Right lobe of liver (tissue), 6 donors: Measurements from ENCODE around the gene VRK1. TPM values are rescaled to one million over a fixed set of nuclear protein-coding genes. Genes with fewer than 3 reads are reported as not detected.

ENCODE experiments used
- ATAC-seq, 4 donors: fragments of 200-7000 bp; cut with Tn5 transposase; one replicate each; pipeline ENCODE4 v1.9.1; 2020; ENCODE audit warnings: mild to moderate bottlenecking in 4 of 4, moderate library complexity in 4 of 4
- DNase-seq, 3 donors: peaks; one replicate each; pipeline ENCODE4 v3.0.0-alpha.2; 2020
- H3K27ac ChIP-seq, 3 donors: fragments of 200-600 bp; one replicate each; pipeline ENCODE4 v1.8.0; 2022
- H3K27me3 ChIP-seq, 2 donors: fragments of 200-600 bp; one replicate each; pipeline ENCODE4 v1.8.0; 2022
- H3K36me3 ChIP-seq, 4 donors: fragments of 200-600 bp; sonication (generic) in 1 of 4; one replicate each; pipeline versions ENCODE4 v1.5.1 to v1.8.0; 2017 to 2022; ENCODE audit warnings: control low read depth in 1 of 4
- H3K4me1 ChIP-seq, 4 donors: fragments of 200-600 bp; sonication (generic) in 1 of 4; one replicate each; pipeline versions ENCODE4 v1.5.1 to v1.8.0; 2017 to 2022; ENCODE audit warnings: control low read depth in 1 of 4
- H3K4me3 ChIP-seq, 3 donors: fragments of 200-600 bp; one replicate each; pipeline ENCODE4 v1.8.0; 2022
- H3K9me3 ChIP-seq, 4 donors: fragments of 200-600 bp; sonication (generic) in 1 of 4; one replicate each; pipeline versions ENCODE4 v1.5.1 to v1.8.0; 2017 to 2022; ENCODE audit warnings: control low read depth in 1 of 4
- CTCF ChIP-seq, 4 donors: fragments of 200-600 bp in 3 of 4; fragments of 450-650 bp in 1 of 4; IDR thresholded peaks; one replicate each; pipeline versions ENCODE4 v1.5.1 to v1.8.0; 2016 to 2022; ENCODE audit warnings: antibody characterized with exemption in 4 of 4, mild to moderate bottlenecking in 2 of 4
- POLR2A ChIP-seq: fragments of 450-650 bp; IDR thresholded peaks from one replicate; pipeline ENCODE4 v1.6.1; 2017; ENCODE audit warnings: antibody characterized with exemption, mild to moderate bottlenecking
- WGBS: methylation state at CpG from one replicate; pipeline ENCODE4 v1.1.6; 2018; ENCODE audit warnings: low coverage, low lambda C conversion rate; ENCODE audit not compliant: insufficient coverage; ENCODE audit errors: missing lambda C conversion rate; 5-methylcytosine and 5-hydroxymethylcytosine counted together
- intact Hi-C, 2 donors: fragments of 100-400 bp; cut with DNase I; formaldehyde crosslinking; loops; one replicate each; pipeline versions ENCODE4 v1.11.2 to v1.14.1; 2022
- total RNA-seq, 6 experiments: library from RNA; depleted of rRNA in 2 of 6; stranded (reverse); fragments of >200 nt in 2 of 6; fragmentation: NEBNext Ultra II Directional in 3 of 6; extraction: Animal tissue kit (Norgen Biotek cat#: 25700) in 3 of 6; gene quantifications; one replicate each; pipeline versions ENCODE4 v1.1.0 to v1.2.4, GENCODE V29; 2016 to 2023
- donor health status: DM: no; HTN: yes; CAD: no.
- donor health status: DM: no; HTN: no; CAD: no.
- donor health status: DM: no; HTN: no; CAD: no.
- donor health status: DM: no; HTN: yes; CAD: no.
- donor health status: DM: no; HTN: yes; CAD: no.

The VRK1 gene
- total RNA-seq, 6 experiments from 2014 or later, result 1.8 to 6.9 (median 3.8) TPM

DNA sequence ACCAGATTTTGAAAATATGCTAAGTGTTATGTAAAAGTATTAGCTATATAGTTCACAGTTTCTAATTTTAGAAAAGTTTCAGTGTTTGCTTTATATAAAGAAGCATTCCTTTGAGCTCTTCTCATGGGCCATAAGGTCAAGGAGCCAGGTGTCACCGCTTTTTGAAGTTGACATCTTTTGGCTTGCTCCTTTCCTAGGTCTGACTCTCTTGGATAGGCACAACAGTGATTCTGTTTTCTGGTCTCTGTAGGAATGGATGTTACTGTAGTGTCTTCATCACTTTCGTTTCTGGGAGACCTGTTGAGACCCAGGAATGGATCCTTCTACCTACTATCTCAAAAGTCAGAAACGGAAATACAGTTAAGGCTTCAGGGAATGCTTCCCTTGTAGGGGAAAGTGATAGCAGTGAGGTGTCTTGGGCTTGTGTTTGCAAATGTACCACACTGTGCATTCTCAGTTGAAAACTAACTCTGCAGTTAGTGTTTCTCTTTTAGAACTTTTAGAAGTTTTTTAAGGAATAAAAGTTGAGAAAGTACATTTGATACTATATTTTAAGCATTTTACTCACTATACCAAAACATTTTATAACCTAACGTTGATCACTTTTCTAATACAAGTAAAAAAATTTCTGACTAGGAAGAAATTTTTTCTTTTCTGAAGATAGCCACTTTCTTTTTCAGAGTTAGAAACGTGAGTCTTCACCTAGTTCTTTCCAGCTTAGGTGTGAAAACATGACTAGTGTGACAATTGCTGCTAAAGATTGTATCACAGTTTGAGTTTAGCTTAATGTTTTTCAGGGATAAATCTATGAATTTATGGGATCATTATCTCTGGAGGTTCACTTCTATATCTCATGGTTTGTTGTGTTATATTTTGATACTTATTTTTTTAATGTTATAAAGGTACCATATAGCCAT lies 20.8 kb downstream of the VRK1 start:
- no peak for ATAC-seq
- 72% methylated on average over 5 of the region's 5 CpGs for WGBS
- DNase-seq, result no peak
- no peak overlapping the region for H3K4me3 ChIP-seq
- no peak for TF ChIP-seq CTCF (IDR thresholded peaks at IDR 0.05)
- no peaks in the 10 kb centered on the region for H3K9me3 ChIP-seq
- H3K27me3 ChIP-seq, result no peaks in the 10 kb centered on the region
- H3K36me3 ChIP-seq, result no peaks in the 10 kb centered on the region
- no peaks in the 10 kb centered on the region for H3K4me1 ChIP-seq
- intact Hi-C loops, result no loop called here
- H3K27ac ChIP-seq, result no peak overlapping the region

- Histone ChIP-seq H3K9me3 (no peaks in the 10 kb centered on the region), H3K27me3 (no peaks in the 10 kb centered on the region), H3K27ac (no peak overlapping the region), H3K4me1 (no peaks in the 10 kb centered on the region), H3K36me3 (no peaks in the 10 kb centered on the region), H3K4me3 (no peak overlapping the region)
- intact Hi-C loops, result no loop called here
- ATAC-seq (no peak), DNase-seq (no peak)
- 92% methylated on average over 3 of the region's 3 CpGs for WGBS
- TF ChIP-seq CTCF (IDR thresholded peaks at IDR 0.05) (no peak), POLR2A (no peak)
Observed at GRCh38 chr14:96821501-96821900, 24.3 kb downstream of the VRK1 start.

- WGBS, result 97% methylated on average over 2 of the region's 2 CpGs
- ATAC-seq, result no peak
- no peak overlapping the region for H3K27ac ChIP-seq
- no peak overlapping the region for H3K4me3 ChIP-seq
- intact Hi-C loops, result no loop called here
- no peaks in the 10 kb centered on the region for H3K4me1 ChIP-seq
- no peaks in the 10 kb centered on the region for H3K27me3 ChIP-seq
- TF ChIP-seq CTCF (IDR thresholded peaks at IDR 0.05), result no peak
- no peak for TF ChIP-seq POLR2A
- no peak for DNase-seq
- no peaks in the 10 kb centered on the region for H3K9me3 ChIP-seq
- no peaks in the 10 kb centered on the region for H3K36me3 ChIP-seq
Observed at GRCh38 chr14:96823652-96824051, 26.5 kb downstream of the VRK1 start.

GRCh38 chr14:96824283-96824682 lies 27.1 kb downstream of the VRK1 start:
- H3K27ac ChIP-seq, result no peak overlapping the region
- no peaks in the 10 kb centered on the region for H3K9me3 ChIP-seq
- intact Hi-C loops, result no loop called here
- H3K36me3 ChIP-seq, result no peaks in the 10 kb centered on the region
- WGBS, result 84% methylated on average over 3 of the region's 3 CpGs
- no peak for DNase-seq
- H3K4me3 ChIP-seq, result no peak overlapping the region
- no peak for ATAC-seq
- no peak for TF ChIP-seq CTCF (IDR thresholded peaks at IDR 0.05)
- TF ChIP-seq POLR2A, result no peak
- H3K4me1 ChIP-seq, result no peaks in the 10 kb centered on the region
- no peaks in the 10 kb centered on the region for H3K27me3 ChIP-seq
